Heart left ventricle (tissue), 16 donors: ENCODE data around the gene HSD11B1L. TPM values are rescaled to one million over a fixed set of nuclear protein-coding genes. Genes with fewer than 3 reads are reported as not detected.

Experiments used
- ATAC-seq, 4 donors: fragments of 200-7000 bp; cut with Tn5 transposase; one replicate each; pipeline ENCODE4 v1.9.1; 2020 to 2022; ENCODE audit warnings: moderate library complexity in 4 of 4, mild to moderate bottlenecking in 3 of 4, moderate number of reproducible peaks in 1 of 4
- DNase-seq, 5 donors: peaks; one replicate each; pipeline ENCODE4 v3.0.0-alpha.2; 2020
- H3K27ac ChIP-seq, 12 donors: fragments of 200-600 bp; sonication (generic) in 4 of 12; one replicate each; pipeline versions ENCODE4 v1.5.0 to v1.8.0; 2016 to 2022; ENCODE audit warnings: mild to moderate bottlenecking in 2 of 12
- H3K27me3 ChIP-seq, 9 donors: fragments of 200-600 bp; sonication (generic) in 2 of 9; one replicate each; pipeline versions ENCODE4 v1.5.1 to v1.8.0; 2016 to 2022; ENCODE audit warnings: mild to moderate bottlenecking in 3 of 9
- H3K36me3 ChIP-seq, 9 donors: fragments of 200-600 bp; sonication (generic) in 2 of 9; one replicate each; pipeline versions ENCODE4 v1.5.0 to v1.8.0; 2018 to 2022; ENCODE audit warnings: mild to moderate bottlenecking in 2 of 9
- H3K4me1 ChIP-seq, 12 donors: fragments of 200-600 bp; sonication (generic) in 4 of 12; one replicate each; pipeline versions ENCODE4 v1.5.0 to v1.8.0; 2016 to 2022; ENCODE audit warnings: mild to moderate bottlenecking in 3 of 12
- H3K4me3 ChIP-seq, 12 donors: fragments of 200-600 bp; sonication (generic) in 4 of 12; one replicate each; pipeline versions ENCODE4 v1.5.0 to v1.8.0; 2017 to 2022; ENCODE audit warnings: mild to moderate bottlenecking in 9 of 12, moderate library complexity in 4 of 12
- H3K9me3 ChIP-seq, 12 donors: fragments of 200-600 bp; sonication (generic) in 4 of 12; one replicate each; pipeline versions ENCODE4 v1.5.0 to v1.8.0; 2016 to 2022; ENCODE audit warnings: mild to moderate bottlenecking in 1 of 12
- POLR2A ChIP-seq, 2 donors: fragments of 450-650 bp; IDR thresholded peaks; one replicate each; pipeline ENCODE4 v1.6.1; 2017; ENCODE audit warnings: antibody characterized with exemption in 2 of 2, mild to moderate bottlenecking in 2 of 2, moderate library complexity in 2 of 2
- WGBS, 4 donors: extraction: QIAGEN DNeasy Blood & Tissue Kit in 2 of 4; methylation state at CpG; one replicate each; pipeline versions ENCODE4 v1.1.5 to v1.1.7; 2013 to 2018; 5-methylcytosine and 5-hydroxymethylcytosine counted together
- intact Hi-C, 10 donors: fragments of 100-400 bp; cut with DNase I; formaldehyde crosslinking; loops; one replicate each; pipeline versions ENCODE4 v1.11.1 to v1.14.2; 2022
- polyA plus RNA-seq, 2 donors: library from polyadenylated mRNA; stranded (reverse); fragments of 200-250 nt; gene quantifications; one replicate each; pipeline ENCODE4 v1.2.3, GENCODE V29; 2013
- total RNA-seq, 9 donors: library from RNA; depleted of rRNA in 2 of 9; stranded (reverse); fragments of >200 nt in 2 of 9; fragmentation: NEBNext Ultra II Directional in 3 of 9; extraction: Animal tissue kit (Norgen Biotek cat#: 25700) in 3 of 9; gene quantifications; one replicate each; pipeline versions ENCODE4 v1.1.0 to v1.2.4, GENCODE V29; 2016 to 2023
- TF ChIP-seq, protein P1 (sequence below), 12 donors: fragments of 200-600 bp; sonication (generic) in 4 of 12; IDR thresholded peaks; one replicate each; pipeline versions ENCODE4 v1.5.0 to v1.8.0; 2018 to 2022; ENCODE audit warnings: antibody characterized with exemption in 12 of 12, mild to moderate bottlenecking in 5 of 12
- donor health status: ischemic (EF 13 %, LVEDD 7.1; RV severe dilation, severe dysfunction).
- donor health status: healthy with polysubstance abuse.
- donor health status: DM: no; HTN: yes; CAD: no.
- donor health status: DM: no; HTN: no; CAD: no.
- donor health status: ischemic (EF 25% LVEDD 6.9; RV normal size, moderate dysfunction).
- donor health status: ischemic (EF 25% LVEDD 5.7; RV mildly dilated, moderate dysfunction).
- donor health status: healthy.
- donor health status: DM: yes; HTN: yes; CAD: no.
- donor health status: ischemic (EF 35%, LVEDD 5.7; RV mildly dilated, moderate dysfunction).
- donor health status: nonischemic (EF 11% LVEDD 7.7; RV severe dilation, severe dysfunction).
- donor health status: DM: yes; HTN: yes; CAD: no.
- donor health status: PGD.
- donor health status: ischemic (EF 29% LVEDD 5.4; RV normal size, mild dysfunction).
- donor health status: nonischemic (EF 23%, LVEDD 6.1; RV moderate dilation, normal function).

Gene HSD11B1L
- total and polyA plus RNA-seq, 11 donors, result 3.7 to 14.4 (median 5.2) TPM

- H3K27ac ChIP-seq, result no peak overlapping the region
- no peaks in the 10 kb centered on the region for H3K27me3 ChIP-seq
- H3K4me3 ChIP-seq, result no peak overlapping the region
- intact Hi-C loops, result no loop called here
- DNase-seq (no peak), ATAC-seq (no peak)
- TF ChIP-seq POLR2A (IDR thresholded peaks at IDR 0.05), result no peak
- TF ChIP-seq, protein P1, sequence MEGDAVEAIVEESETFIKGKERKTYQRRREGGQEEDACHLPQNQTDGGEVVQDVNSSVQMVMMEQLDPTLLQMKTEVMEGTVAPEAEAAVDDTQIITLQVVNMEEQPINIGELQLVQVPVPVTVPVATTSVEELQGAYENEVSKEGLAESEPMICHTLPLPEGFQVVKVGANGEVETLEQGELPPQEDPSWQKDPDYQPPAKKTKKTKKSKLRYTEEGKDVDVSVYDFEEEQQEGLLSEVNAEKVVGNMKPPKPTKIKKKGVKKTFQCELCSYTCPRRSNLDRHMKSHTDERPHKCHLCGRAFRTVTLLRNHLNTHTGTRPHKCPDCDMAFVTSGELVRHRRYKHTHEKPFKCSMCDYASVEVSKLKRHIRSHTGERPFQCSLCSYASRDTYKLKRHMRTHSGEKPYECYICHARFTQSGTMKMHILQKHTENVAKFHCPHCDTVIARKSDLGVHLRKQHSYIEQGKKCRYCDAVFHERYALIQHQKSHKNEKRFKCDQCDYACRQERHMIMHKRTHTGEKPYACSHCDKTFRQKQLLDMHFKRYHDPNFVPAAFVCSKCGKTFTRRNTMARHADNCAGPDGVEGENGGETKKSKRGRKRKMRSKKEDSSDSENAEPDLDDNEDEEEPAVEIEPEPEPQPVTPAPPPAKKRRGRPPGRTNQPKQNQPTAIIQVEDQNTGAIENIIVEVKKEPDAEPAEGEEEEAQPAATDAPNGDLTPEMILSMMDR (IDR thresholded peaks at IDR 0.05), result no peak
- peaks cover 0 to 9% (median 3%) of the 10 kb centered on the region in 12 donors for H3K4me1 ChIP-seq
- peaks cover 0 to 88% (median 59%) of the 10 kb centered on the region in 9 donors for H3K36me3 ChIP-seq
- WGBS, 4 donors, result 92 to 100% (median 94%) methylated on average over 2 of the region's 2 CpGs
- H3K9me3 ChIP-seq, result no peaks in the 10 kb centered on the region
Observed at GRCh38 chr19:5642204-5642603, 38.6 kb upstream of the HSD11B1L start.

- DNase-seq (no peak), ATAC-seq (no peak)
- no peaks in the 10 kb centered on the region for H3K27me3 ChIP-seq
- H3K4me1 ChIP-seq, result peaks cover 0 to 3% (median 0%) of the 10 kb centered on the region in 12 donors
- H3K36me3 ChIP-seq, result peaks cover 0 to 92% (median 68%) of the 10 kb centered on the region in 9 donors
- H3K27ac ChIP-seq, result no peak overlapping the region
- no peak overlapping the region for H3K4me3 ChIP-seq
- H3K9me3 ChIP-seq, result no peaks in the 10 kb centered on the region
- no peak for TF ChIP-seq POLR2A (IDR thresholded peaks at IDR 0.05)
- TF ChIP-seq, protein P1 (IDR thresholded peaks at IDR 0.05), result no peak
- intact Hi-C loops, result no loop called here
- 81 to 89% (median 87%) methylated on average over 4 of the region's 4 CpGs for WGBS, 4 donors
Observed at GRCh38 chr19:5643060-5643459, 37.8 kb upstream of the HSD11B1L start.

DNA sequence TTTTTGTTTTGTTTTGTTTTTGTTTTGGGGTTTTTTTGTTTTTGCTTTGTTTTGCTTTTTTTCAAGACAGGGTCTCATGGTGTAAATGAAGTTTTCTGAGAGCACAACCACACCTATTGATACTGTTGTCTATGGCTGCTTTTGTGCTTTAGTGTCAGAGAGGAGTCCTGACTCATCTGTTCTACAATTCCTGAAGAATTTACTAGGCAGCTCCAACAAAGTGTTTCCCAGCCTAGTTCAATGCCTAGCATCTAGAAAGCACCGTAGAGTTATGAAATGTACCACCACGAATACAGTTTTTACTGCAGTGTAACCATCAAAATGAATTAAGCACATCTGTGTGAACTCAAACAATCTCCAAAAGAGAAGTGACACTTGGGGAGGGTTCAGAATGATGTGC is 36.8 kb upstream of the HSD11B1L start:
- DNase-seq, result no peak
- Histone ChIP-seq H3K36me3 (peaks cover 0 to 96% (median 74%) of the 10 kb centered on the region in 9 donors), H3K27ac (no peak overlapping the region), H3K9me3 (no peaks in the 10 kb centered on the region), H3K4me3 (no peak overlapping the region), H3K27me3 (no peaks in the 10 kb centered on the region), H3K4me1 (no peaks in the 10 kb centered on the region)
- ATAC-seq, result no peak
- 87 to 93% (median 89%) methylated on average over 2 of the region's 2 CpGs for WGBS, 4 donors
- TF ChIP-seq, protein P1 (IDR thresholded peaks at IDR 0.05), result no peak
- TF ChIP-seq POLR2A (IDR thresholded peaks at IDR 0.05), result no peak
- intact Hi-C loops, result no loop called here

- H3K36me3 ChIP-seq, result peaks cover 4 to 92% (median 84%) of the 10 kb centered on the region in 9 donors
- 84 to 92% (median 89%) methylated on average over 5 of the region's 5 CpGs for WGBS, 4 donors
- DNase-seq (no peak), ATAC-seq (no peak)
- H3K4me3 ChIP-seq, result no peak overlapping the region
- intact Hi-C loops, result no loop called here
- TF ChIP-seq, protein P1 (IDR thresholded peaks at IDR 0.05), result no peak
- TF ChIP-seq POLR2A (IDR thresholded peaks at IDR 0.05), result no peak
- no peak overlapping the region for H3K27ac ChIP-seq
- no peaks in the 10 kb centered on the region for H3K27me3 ChIP-seq
- H3K9me3 ChIP-seq, result no peaks in the 10 kb centered on the region
- H3K4me1 ChIP-seq, result no peaks in the 10 kb centered on the region
Observed at GRCh38 chr19:5645409-5645808, 35.4 kb upstream of the HSD11B1L start.
